MM.1S (cell line): ENCODE results near the gene HECW1.

Experiments used
- CTCF ChIP-seq: fragments of 300-600 bp; sonication (generic); IDR thresholded peaks from 2 replicates; pipeline ENCODE4 v1.5.1; 2016; ENCODE audit warnings: antibody characterized with exemption, low read length, mixed read lengths
- EZH2 ChIP-seq: fragments of 300-600 bp; sonication (generic); optimal IDR thresholded peaks from 2 replicates; pipeline ENCODE3; 2017; ENCODE audit warnings: low read depth, mild to moderate bottlenecking, antibody characterized with exemption, low read length, mixed read lengths

DNA sequence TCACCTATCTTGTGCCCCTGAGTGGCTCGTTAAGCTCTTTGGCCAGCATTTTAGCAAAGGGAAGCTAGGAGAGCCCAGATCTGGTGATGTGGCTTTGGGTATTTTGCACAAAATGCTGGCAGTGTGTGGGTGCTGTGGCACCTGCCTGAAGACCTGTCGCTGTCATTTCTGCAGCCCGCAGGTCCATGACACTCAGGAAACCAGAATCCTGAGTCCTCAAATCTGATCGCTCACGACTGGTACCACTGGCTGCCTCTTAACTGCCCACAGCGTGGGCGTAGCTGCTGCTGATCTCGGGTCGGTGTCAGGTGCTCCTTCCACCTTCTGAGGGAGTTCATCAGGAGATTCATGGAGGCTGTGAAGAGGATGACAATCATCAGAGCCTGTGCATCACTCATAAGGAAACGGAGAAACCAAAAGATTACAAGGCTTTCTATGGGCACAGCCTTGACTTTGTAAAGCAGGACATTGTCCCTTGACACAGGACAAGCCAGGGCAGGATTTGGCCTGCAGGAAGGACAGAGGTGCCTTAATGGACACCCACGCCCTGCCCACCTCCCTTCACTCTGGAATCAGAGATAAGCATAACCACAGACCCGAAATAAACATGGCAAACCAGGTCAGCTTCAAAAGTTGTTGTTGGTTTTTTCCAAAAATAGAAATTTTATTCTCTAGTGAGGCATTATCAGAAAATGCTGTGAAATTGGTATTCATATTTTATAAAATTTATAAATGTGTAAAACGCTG lies 399.5 kb downstream of the HECW1 start:
- TF ChIP-seq CTCF (no peak), EZH2 (no peak)
